Measurements from ENCODE around the gene MAPK13.

Gene MAPK13

DNA sequence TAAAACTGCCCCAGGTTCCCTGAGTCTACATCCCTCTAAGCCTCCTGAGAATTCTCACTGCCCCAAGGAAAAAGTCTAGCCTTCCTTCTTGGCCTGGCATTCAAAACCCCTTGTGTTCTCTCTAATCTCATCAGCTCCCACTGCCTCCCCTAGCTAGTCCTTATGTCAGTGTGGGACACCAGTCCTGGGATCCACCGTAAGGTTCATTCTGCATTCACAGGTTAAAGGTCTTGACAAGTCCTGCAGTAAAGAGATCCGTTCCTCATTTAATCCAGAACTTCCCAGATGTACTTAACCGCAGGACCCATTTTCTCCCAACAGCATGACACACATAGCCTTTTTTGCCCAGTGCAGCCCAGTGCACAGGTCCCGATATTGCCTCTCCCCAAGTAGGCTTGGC is 11.6 kb downstream of the MAPK13 start:
- H3K4me1 ChIP-seq (ENCODE audit: control insufficient read depth, insufficient read depth, low read length), result peaks cover 10% of the 10 kb centered on the region

DNA sequence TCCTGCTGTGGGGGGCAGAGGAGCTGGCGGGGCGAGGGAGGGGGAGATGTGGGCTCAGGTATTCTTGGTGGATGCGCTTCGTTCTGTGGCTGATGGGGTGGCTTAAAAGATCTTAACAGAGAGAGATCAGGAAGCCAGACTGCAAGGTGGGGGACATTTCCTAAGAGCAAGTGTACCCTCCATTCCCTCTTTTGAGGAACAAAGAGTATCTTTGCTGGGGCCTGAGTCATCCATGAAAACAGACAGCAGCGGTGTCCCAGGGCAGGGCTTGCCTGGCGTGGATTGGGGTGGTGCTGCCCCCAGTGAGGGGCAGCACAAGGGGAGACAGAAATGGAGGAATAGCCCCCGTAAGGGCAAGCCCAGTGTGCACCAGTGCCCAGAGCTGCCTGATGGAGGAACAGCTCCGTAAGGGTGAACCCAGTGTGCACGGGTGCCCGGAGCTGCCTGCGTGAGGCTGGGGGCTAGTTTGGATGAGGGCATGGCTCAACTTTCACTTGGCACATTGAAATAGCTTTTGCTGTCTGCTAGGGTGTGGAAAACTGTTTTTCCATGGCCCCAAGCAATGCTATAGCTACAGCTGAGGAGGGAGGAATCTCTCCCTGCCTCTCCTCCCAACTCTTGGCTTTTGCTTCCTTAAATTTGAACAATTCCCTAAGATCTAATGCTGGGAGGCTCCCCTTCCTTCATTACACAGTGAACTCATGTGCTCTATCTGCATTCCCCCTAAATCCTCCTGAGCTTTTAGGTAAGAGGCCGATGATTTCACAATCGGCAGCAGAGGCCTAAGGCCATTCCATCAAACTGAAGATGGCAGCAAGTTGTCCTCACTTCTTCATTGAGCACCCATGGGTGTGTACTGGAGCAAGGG is 12.9 kb downstream of the MAPK13 start:
- peaks cover 2% of the 10 kb centered on the region for H3K36me3 ChIP-seq (ENCODE audit: control insufficient read depth, insufficient read depth, low read length)
- no peaks in the 10 kb centered on the region for H3K9me3 ChIP-seq (ENCODE audit: control insufficient read depth, insufficient read depth, low read length)
- H3K4me3 ChIP-seq (ENCODE audit: low read depth, low read length), result no peak overlapping the region
- H3K9ac ChIP-seq (ENCODE audit: low read depth, low read length), result no peak overlapping the region
- H3K27me3 ChIP-seq (ENCODE audit: control insufficient read depth, insufficient read depth, low read length), result no peaks in the 10 kb centered on the region
- H3K4me1 ChIP-seq (ENCODE audit: control insufficient read depth, insufficient read depth, low read length), result peaks cover 10% of the 10 kb centered on the region

More for the DNA sequence above, 11.6 kb downstream of the MAPK13 start:
- Histone ChIP-seq H3K9me3 (ENCODE audit: control insufficient read depth, insufficient read depth, low read length) (no peaks in the 10 kb centered on the region), H3K36me3 (ENCODE audit: control insufficient read depth, insufficient read depth, low read length) (peaks cover 2% of the 10 kb centered on the region), H3K9ac (ENCODE audit: low read depth, low read length) (no peak overlapping the region), H3K27me3 (ENCODE audit: control insufficient read depth, insufficient read depth, low read length) (no peaks in the 10 kb centered on the region), H3K4me3 (ENCODE audit: low read depth, low read length) (no peak overlapping the region)

DNA sequence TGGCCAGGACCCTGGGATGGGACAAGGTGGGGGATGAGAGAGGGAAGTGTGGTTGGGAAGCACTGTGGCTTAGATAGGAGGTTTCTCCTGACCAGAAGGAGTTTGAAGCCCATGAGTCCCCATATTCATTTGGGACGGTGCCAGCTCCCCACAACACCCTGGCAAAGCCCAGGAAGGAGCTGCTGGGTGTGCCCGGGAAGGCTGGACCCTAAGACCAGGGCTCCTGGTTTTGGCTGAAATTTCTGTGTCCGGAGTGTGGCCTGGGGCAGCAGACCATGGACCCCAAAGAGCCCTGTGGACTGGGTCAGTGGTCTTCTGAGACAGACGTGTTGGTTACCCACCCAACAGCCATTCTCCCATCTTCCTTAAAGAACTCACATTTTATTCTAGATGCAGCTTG is 15.2 kb downstream of the MAPK13 start:
- Histone ChIP-seq H3K4me3 (ENCODE audit: low read depth, low read length) (no peak overlapping the region), H3K9me3 (ENCODE audit: control insufficient read depth, insufficient read depth, low read length) (no peaks in the 10 kb centered on the region), H3K4me1 (ENCODE audit: control insufficient read depth, insufficient read depth, low read length) (peaks cover 2% of the 10 kb centered on the region), H3K27me3 (ENCODE audit: control insufficient read depth, insufficient read depth, low read length) (no peaks in the 10 kb centered on the region), H3K36me3 (ENCODE audit: control insufficient read depth, insufficient read depth, low read length) (peaks cover 2% of the 10 kb centered on the region), H3K9ac (ENCODE audit: low read depth, low read length) (no peak overlapping the region)

DNA sequence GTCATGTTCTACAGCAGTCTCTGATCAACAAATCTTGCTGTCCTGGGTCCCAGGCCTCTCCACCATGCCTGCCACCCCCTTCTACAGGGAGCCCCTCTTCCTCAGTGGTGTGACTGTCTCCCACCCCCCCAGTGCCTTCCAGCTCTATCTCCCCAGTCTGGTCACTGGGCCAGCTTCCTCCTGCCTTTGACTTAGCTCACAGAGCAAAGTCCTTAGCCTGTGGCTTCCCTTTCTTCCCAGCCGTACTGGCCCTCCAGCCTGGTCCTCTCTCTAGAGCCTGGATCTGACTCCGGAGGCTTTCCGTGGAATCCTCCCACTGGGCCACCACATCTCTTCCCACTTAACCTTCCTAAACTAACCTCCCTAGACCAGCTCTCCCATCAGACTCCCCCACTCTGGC is 17.0 kb downstream of the MAPK13 start:
- H3K36me3 ChIP-seq (ENCODE audit: control insufficient read depth, insufficient read depth, low read length), result no peaks in the 10 kb centered on the region
- H3K9me3 ChIP-seq (ENCODE audit: control insufficient read depth, insufficient read depth, low read length), result no peaks in the 10 kb centered on the region
- no peak overlapping the region for H3K4me3 ChIP-seq (ENCODE audit: low read depth, low read length)
- no peak overlapping the region for H3K9ac ChIP-seq (ENCODE audit: low read depth, low read length)
- H3K27me3 ChIP-seq (ENCODE audit: control insufficient read depth, insufficient read depth, low read length), result no peaks in the 10 kb centered on the region
- no peaks in the 10 kb centered on the region for H3K4me1 ChIP-seq (ENCODE audit: control insufficient read depth, insufficient read depth, low read length)

DNA sequence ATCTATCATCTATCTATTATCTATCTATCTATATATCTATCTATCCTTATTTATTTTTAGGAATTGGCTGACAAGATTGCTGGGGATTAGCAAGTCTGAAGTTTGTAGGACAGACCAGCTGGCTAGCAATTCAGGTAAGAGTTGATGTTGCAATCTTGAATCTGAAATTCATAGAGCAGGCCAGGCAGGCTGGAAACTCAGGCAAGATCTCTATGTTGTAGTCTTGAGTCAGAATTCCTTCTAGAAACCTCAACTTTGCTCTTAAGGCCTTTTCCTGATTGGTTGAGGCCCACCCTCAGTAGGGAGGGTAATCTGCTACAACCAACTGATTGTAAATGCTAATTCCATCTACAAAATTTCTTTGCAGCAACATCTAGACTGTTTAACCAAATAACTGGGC is 19.2 kb downstream of the MAPK13 start:
- no peaks in the 10 kb centered on the region for H3K9me3 ChIP-seq (ENCODE audit: control insufficient read depth, insufficient read depth, low read length)
- H3K9ac ChIP-seq (ENCODE audit: low read depth, low read length), result no peak overlapping the region
- no peaks in the 10 kb centered on the region for H3K4me1 ChIP-seq (ENCODE audit: control insufficient read depth, insufficient read depth, low read length)

DNA sequence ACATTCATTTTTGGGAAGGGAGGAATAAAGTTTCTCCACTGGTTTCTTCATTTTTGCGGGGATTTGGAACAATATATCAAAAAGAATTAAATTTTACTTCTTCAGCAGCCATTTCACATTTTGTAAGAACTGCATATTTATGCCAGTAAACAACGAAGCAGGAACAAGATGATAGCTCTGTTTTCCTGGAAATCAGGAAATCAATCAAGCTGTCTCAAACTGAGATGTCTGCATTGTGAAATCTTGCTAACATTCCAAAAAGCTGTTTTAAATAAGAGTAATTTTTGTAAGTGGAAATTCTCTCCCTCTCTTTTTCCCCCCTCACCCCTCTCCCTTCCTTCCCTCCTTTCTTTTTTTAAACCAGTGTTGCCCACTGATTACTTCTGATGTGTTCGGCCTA is 20.0 kb downstream of the MAPK13 start:
- no peak overlapping the region for H3K4me3 ChIP-seq (ENCODE audit: low read depth, low read length)
- H3K9ac ChIP-seq (ENCODE audit: low read depth, low read length), result no peak overlapping the region
- no peaks in the 10 kb centered on the region for H3K27me3 ChIP-seq (ENCODE audit: control insufficient read depth, insufficient read depth, low read length)
- no peaks in the 10 kb centered on the region for H3K4me1 ChIP-seq (ENCODE audit: control insufficient read depth, insufficient read depth, low read length)
- no peaks in the 10 kb centered on the region for H3K36me3 ChIP-seq (ENCODE audit: control insufficient read depth, insufficient read depth, low read length)
- H3K9me3 ChIP-seq (ENCODE audit: control insufficient read depth, insufficient read depth, low read length), result no peaks in the 10 kb centered on the region

More for the DNA sequence above, 19.2 kb downstream of the MAPK13 start:
- no peaks in the 10 kb centered on the region for H3K36me3 ChIP-seq (ENCODE audit: control insufficient read depth, insufficient read depth, low read length)
- H3K4me3 ChIP-seq (ENCODE audit: low read depth, low read length), result no peak overlapping the region
- no peaks in the 10 kb centered on the region for H3K27me3 ChIP-seq (ENCODE audit: control insufficient read depth, insufficient read depth, low read length)

DNA sequence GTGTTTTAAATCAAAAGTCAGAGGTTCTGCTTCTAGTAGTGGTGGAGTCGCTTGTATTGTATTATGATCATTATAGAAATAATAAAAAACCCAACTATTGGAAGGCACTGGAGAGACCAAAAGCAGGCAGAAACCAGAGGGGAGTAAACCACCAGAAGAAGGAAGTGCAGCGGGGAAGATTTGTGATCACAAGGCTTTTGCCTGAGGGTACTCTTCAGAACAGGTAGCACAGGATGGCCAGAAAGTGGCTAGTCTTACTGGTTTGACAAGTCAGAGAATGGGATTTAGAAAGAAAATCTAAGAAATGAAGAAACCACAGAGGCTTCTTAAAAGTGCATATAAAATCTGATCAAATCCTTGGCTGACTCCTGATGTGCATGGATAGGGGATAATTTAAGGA is 24.0 kb downstream of the MAPK13 start:
- Histone ChIP-seq H3K36me3 (ENCODE audit: control insufficient read depth, insufficient read depth, low read length) (no peaks in the 10 kb centered on the region), H3K4me1 (ENCODE audit: control insufficient read depth, insufficient read depth, low read length) (no peaks in the 10 kb centered on the region), H3K9ac (ENCODE audit: low read depth, low read length) (no peak overlapping the region), H3K4me3 (ENCODE audit: low read depth, low read length) (no peak overlapping the region), H3K9me3 (ENCODE audit: control insufficient read depth, insufficient read depth, low read length) (no peaks in the 10 kb centered on the region), H3K27me3 (ENCODE audit: control insufficient read depth, insufficient read depth, low read length) (no peaks in the 10 kb centered on the region)

DNA sequence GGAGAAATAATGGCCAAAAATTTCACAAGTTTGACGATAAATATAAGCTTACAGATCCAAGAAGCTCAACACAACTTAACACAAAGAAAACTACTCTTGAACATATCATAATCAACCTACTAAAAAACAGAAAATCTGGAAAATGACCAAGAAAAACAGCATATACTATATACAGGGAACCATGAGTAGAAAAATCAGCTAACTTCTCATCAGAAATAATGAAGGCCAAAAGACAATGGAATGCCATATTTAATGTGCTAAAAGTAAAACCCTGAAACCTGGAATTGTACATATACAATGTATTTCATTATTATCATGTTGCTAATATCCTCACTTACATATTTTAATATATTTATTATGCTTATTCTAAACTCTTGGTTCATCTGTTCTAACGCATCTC is 25.3 kb downstream of the MAPK13 start:
- H3K36me3 ChIP-seq (ENCODE audit: control insufficient read depth, insufficient read depth, low read length), result no peaks in the 10 kb centered on the region
- H3K9me3 ChIP-seq (ENCODE audit: control insufficient read depth, insufficient read depth, low read length), result no peaks in the 10 kb centered on the region
- no peaks in the 10 kb centered on the region for H3K27me3 ChIP-seq (ENCODE audit: control insufficient read depth, insufficient read depth, low read length)
- no peak overlapping the region for H3K4me3 ChIP-seq (ENCODE audit: low read depth, low read length)
- H3K4me1 ChIP-seq (ENCODE audit: control insufficient read depth, insufficient read depth, low read length), result no peaks in the 10 kb centered on the region
- H3K9ac ChIP-seq (ENCODE audit: low read depth, low read length), result no peak overlapping the region

DNA sequence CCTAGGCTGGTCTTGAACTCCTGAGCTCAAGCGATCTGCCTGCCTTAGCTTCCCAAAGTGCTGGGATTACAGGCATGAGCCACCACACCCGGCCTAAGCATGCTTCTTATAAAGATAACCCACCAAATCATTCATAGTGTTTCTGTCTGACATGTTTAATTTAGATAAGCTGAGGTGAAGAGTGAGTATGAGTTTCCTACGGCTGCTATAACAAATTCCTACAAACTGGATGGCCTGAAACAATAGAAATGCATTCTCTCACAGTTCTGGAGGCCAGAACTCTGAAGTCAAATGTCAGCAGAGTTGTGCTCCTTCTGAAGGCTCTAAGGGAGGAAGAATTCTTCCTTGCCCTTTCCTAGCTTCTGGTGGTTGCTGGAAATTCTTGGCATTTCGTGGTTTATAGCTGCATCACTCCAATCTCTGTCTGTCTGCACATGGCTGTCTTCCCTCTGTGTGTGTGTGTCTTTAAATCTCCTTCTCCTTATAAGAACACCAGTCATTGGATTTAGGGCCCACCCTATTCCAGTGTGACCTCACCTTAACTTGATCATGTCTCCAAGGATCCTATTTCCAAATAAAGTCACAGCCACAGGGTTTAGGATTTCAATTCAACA is 29.9 kb downstream of the MAPK13 start:
- H3K9me3 ChIP-seq (ENCODE audit: control insufficient read depth, insufficient read depth, low read length), result no peaks in the 10 kb centered on the region
- H3K4me3 ChIP-seq (ENCODE audit: low read depth, low read length), result no peak overlapping the region
- H3K4me1 ChIP-seq (ENCODE audit: control insufficient read depth, insufficient read depth, low read length), result no peaks in the 10 kb centered on the region
- no peaks in the 10 kb centered on the region for H3K36me3 ChIP-seq (ENCODE audit: control insufficient read depth, insufficient read depth, low read length)
- H3K27me3 ChIP-seq (ENCODE audit: control insufficient read depth, insufficient read depth, low read length), result no peaks in the 10 kb centered on the region
- H3K9ac ChIP-seq (ENCODE audit: low read depth, low read length), result no peak overlapping the region

DNA sequence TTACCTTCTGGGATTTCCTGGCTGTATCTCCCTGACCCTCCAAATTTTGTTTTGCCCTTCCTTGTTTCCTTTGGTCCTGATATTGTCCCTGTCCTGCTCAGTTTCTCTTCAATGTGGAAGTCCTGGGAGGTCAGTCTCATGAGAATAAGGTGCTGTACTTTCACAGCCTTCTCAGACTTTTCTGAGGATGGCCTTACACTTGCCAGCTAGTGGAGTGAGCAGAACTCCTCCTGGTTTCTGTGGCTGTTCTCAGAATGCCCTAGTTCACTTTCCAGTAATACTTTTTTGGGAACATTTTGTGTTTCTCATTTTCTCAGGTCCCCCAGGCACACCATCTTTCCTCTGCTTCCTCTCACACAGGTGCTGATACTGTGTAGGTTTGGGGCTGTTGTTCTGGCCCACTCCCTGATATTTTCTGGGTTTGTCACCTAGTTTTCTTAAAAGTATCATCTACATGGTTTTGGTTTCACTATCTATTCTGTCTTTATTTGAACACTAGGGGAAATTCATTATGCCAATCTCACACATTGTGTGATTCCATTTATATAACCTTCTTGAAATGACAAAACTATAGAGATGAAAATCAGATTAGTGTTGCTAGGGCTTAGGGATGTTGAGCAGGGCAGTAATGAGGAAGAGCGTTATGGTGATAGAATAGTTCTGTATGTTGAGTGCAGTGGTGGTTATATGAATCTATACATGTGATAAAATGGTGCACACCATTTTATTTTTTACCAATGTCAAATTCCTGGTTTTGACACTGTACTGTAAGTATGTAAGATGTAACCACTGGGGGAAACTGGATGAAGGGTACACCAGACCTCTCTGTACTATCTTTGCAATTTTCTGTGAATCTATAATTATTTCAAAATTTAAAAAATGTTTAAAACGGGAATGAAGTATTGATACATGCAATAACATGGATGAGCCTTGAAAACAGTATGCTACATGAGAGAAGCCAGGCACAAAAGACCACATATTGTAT is 39.0 kb downstream of the MAPK13 start:
- Histone ChIP-seq H3K27me3 (ENCODE audit: control insufficient read depth, insufficient read depth, low read length) (no peaks in the 10 kb centered on the region), H3K36me3 (ENCODE audit: control insufficient read depth, insufficient read depth, low read length) (no peaks in the 10 kb centered on the region), H3K9ac (ENCODE audit: low read depth, low read length) (no peak overlapping the region), H3K4me1 (ENCODE audit: control insufficient read depth, insufficient read depth, low read length) (no peaks in the 10 kb centered on the region), H3K4me3 (ENCODE audit: low read depth, low read length) (no peak overlapping the region), H3K9me3 (ENCODE audit: control insufficient read depth, insufficient read depth, low read length) (no peaks in the 10 kb centered on the region)

DNA sequence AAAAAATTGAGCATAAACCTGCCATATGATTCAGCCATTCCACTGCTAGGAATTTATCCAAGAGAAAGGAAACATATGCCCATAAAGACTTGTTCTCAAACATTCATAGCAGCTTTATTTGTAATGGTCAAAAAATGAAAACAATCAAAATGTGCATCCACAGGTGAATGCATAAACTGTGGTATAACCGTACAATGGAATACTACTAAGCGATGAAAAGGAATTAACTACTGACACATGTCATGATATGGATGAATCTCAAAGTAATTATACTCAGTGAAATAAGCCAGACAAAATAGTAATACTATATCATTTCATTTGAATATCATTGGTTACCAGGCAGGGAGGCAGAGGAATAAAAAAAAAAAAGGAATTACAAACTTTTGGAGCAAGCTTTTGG is 40.4 kb downstream of the MAPK13 start:
- Histone ChIP-seq H3K4me3 (ENCODE audit: low read depth, low read length) (no peak overlapping the region), H3K36me3 (ENCODE audit: control insufficient read depth, insufficient read depth, low read length) (no peaks in the 10 kb centered on the region), H3K4me1 (ENCODE audit: control insufficient read depth, insufficient read depth, low read length) (no peaks in the 10 kb centered on the region), H3K9me3 (ENCODE audit: control insufficient read depth, insufficient read depth, low read length) (no peaks in the 10 kb centered on the region), H3K9ac (ENCODE audit: low read depth, low read length) (no peak overlapping the region), H3K27me3 (ENCODE audit: control insufficient read depth, insufficient read depth, low read length) (no peaks in the 10 kb centered on the region)

Measured in iPS-15b (cell line).